ENCODE data around the gene RYK.
A peak's percentile ranks its signal among the peaks of the same experiment; 100 is the strongest.
"Not testable (repeated sequence)": the region's sequence is repeated elsewhere in the genome, so short reads cannot be mapped to it uniquely, and the experiment has no call there.

RYK gene

DNA sequence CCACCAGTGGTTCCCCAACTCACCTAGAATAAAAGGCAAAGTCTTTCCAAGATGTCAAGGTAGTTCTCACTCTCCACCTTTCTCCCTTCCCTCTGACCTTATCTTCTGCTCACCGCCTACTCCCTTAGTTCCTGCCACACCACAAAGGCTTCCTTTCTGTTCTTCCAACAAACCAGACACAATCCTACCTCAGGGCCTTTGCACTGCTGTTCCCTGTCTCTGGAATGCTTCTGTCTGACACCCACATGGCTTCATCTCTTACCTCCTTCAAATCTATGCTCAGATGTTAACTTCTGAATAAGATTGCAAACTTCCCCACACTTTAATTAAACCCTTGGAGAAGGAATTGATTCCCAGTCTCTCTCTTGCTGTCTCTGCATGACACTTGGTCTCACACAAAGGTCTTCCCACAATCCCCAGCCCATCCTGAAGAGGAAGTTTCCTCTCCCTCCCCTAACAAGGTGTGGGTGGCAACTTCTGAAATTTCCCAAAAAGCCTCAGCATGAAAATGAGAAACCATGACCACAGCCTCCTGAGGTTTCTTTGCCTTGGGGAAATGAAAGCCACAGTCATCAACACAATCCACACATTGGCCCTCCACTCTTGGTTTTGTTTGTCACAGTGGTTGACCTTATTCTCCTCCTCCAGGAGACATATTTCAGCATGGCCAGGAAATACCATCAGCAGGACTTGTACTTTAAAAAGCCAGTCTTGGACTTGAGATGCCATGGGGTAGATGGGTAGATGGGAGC lies 3.0 kb upstream of the RYK start:
- no peak for DNase-seq

DNA sequence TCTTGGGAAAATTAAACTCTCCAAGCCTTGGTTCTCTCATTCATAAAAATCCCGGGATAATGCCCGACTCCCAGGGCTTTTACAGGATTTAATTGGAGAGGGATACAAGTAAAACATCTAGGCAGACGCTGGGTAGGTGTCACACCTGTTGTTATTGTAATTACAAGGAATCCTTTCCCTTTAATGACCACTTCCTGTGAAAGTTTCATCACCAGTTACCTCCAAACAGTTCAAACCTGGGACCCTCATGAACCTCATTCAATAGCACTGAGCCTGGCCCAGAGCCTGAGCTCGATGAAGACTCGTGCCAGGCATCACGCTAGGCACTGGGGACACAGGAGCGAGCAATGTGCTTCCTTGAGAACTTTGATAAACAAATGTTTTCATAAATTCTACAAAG lies 2.1 kb upstream of the RYK start:
- DNase-seq: no peak

DNA sequence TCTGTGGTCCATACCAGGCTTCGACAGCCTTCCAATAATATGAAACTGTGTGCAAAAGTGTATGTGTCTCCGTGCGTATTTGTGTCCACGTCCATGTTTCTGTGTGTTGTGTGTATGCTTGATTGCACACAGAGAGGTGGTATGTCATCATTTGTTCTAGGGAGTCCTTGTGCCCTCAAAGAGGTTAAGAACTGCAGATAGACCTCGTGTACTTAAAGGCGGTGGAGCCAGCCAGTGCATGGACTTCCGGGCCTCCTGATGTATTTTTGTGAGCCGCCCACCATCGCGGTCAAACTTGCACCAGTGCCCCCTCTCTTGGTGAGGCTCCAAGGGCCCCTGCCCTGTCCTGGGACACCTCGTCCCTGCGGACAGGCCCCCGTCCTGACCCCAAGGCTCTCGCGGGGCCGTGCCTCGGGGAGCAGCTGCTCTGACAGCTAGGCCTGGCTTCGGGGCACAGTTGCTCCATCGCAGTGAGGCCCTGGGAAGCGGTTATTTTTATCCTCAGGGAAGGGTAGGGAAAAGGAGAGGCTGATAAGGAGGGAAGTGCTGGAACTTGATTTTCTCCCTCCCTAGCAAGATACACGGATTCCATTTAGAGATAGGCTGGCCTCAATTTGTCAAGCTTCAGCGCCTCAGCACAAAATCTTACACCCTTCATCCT lies 1.2 kb upstream of the RYK start:
- no peak for DNase-seq

DNA sequence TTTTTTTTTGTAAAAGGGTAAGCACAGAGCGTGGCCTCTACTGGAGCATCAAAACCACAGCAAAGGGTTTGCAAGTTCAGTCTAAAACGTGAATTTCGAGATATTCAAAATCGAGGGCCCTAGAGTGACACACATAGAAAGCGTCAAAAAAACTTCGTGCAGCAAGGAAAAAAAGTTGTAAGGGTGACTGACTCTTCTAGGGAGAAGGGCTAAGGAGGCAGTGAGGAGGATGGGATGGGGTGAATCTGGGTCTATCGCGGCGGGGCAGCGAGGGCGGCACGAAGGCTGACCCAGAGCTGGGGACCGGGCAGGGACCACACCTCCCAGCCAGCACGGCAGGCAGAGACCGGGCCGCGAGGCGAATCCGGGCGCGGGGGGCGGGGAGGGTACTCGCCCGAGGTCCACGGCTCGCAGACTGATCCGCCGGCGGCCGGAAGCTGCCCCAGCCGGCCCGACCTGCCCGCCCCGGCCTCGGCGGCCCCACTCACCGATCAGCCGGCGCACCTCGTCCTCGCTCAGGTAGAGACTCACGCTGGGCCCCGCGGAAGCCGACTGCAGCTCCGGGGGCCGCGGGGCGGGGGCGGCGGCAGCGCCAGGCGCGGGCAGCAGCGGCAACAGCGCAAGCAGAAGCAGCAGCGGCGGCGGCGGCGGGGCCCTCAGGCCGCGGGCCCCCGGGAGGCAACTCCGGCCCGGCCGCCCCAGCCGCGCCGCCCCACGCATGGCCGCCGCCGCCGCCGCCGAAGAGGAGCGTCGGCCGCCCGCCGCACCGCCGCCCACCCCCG lies 533 bp downstream of the RYK start:
- DNase-seq: peak; percentile 18 to 62 (median 46)

DNA sequence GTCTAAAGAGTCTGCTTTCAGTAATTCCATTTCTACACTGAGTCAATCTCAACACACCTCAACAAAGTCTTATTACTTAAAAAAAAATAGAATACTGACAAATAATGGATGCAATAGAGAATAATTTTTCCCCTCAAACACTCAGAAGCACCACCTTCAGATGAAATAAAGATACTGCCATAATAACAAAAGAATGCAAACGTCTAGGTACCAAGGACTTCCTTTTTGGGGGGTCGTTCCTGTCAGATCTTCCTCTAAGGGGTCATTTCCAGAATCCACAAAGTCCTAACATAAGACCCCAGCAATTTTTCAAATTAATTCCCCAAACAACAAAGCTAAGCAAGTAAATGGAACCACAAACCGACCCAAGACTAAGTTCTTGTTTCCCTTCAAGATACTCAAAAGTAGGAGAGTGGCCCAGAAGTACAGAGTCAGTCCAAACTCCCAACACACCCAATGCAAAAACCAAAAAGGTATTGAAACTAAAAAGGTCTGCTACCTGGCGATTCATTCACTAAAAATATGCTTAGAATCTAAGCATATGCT lies 1.3 kb downstream of the RYK start:
- no peak for DNase-seq

DNA sequence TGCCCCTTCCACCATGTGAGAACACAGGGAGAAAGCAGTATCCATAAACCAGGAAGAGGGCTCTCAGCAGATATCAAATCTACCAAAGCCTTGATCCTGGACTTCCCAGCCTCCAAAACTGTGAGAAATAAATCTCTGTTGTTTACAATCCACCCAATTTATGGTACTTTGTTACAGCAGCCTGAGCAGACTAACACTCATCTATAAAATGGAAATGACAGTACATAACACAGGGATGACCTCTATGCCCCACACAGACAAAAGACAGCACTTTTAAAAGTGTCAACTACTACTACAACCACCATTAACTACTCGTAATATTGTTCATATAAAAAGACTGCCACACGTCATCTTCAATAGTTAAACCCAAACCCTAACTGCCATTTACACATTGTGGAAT lies 5.7 kb downstream of the RYK start:
- no peak for DNase-seq

DNA sequence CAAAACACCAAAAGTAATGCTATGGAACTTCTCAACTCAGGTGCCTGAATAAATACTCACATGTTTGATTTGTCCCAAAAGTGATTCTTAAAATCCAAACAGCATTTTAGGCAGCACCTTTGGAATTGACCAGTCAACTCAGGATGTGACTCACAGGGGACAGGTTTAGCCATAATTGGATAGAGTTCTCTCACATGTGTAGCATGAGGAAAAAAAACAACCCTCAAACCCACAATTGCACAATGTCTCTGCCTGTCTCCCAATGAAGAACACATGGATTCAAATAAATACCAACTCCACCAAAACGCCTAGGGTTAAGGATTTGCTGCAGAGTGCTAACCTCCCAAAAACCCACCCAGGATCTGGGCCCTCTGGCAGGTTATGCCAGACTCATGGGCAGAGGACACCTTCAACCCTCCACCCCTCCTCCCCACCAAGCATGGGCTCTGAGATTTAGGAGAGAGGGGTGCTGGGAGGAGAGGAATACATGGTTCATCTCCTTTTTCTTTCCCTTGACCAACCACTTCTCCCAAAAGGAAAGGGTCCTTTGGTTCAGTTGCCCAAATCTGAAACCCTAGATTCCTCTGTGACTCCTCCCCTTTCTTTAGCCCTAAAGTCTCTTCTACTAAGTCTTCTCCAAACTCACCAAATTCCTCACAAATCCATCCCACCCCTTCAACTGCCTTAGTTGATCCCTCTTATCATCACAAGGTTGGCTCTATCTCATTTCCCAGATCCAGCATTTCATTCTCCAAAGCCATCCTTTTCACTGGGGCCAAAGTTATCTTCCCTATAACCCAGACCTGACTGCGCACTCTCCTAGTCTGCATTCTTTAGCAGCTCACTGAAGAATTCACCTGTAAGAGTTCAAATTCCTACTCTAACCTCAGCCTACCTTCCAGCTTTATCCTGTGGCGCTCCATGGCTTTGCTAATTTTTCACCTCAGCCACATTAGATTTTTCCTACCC lies 7.7 kb downstream of the RYK start:
- DNase-seq: no peak

DNA sequence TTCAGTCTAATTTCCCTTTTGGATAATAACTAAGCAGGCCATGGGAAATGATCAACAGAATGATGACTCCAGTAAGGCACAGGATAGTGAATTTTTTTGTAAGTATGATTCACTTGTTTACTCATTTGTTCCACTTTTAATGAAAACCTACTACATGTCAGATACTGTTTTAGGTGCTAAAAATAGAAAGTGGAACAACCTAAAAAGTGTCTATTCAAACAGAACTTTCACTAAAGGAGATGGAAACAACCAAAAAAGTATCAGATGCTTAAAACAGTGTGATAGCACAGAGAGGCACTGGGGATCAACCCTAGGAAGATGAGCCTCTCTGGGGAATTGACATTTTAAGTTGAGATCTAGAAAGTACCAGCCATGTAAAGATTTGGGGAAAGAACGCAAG lies 11.1 kb downstream of the RYK start:
- no peak for DNase-seq

DNA sequence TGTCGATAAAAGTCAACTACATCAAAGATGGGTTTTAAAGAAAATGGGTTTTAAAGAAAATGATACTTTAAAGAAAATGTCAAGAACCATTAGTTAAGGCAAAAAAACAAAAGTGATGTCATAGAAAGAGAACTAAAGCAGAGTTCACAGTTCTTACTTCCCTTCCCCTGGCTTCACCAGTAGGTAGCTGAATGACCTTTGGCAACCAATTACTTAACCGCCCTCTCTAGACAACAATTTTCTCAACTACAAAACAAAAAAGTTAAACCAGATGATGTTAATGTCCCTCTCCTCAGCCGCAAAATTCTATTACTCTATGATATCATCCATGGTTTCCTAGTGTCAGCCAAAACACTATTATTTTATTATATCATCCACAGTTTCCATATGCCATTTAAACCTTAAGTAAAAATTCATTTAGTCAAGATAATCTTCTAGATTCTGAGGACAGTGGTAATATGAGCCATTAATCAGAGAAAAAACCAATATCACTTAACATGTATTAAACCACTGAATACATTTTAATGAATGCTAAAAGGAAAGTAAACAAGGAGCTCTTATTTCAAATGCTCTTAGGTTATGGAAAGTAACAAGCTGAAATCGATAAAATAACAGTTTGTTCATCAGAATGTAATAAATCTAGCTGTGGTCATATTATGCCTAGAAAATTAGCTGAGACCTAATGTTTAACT lies 13.1 kb downstream of the RYK start:
- no peak for DNase-seq

DNA sequence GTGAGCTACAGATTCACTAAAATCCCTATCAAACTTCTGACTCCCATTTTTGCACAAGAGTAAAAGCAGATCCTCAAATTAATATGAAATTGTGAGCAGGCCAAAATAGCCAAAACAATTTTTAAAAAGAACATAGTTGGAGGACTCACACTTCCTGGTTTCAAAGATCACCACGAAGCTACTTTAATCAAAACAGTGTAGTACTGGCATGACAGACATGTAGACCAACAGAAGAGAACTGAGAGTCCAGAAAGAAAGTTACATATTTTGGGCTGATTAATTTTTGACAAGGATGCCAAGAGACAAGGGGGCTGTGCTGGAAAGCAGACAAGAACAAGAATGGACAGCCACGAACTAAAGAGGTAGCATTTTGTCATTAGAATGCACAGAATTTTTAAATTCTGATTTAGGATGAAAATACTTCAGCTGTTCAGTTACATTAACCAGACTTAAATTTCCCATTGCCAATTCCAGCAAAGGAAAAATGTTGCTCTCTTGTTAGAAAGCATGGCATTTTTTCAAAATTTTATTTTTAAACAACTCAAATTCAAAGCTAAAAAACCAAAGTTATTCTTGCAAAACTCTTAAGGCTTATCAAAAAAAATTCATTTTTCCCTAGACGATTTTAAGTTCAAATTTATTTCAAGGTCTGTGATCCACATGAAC lies 14.0 kb downstream of the RYK start:
- no peak for DNase-seq

DNA sequence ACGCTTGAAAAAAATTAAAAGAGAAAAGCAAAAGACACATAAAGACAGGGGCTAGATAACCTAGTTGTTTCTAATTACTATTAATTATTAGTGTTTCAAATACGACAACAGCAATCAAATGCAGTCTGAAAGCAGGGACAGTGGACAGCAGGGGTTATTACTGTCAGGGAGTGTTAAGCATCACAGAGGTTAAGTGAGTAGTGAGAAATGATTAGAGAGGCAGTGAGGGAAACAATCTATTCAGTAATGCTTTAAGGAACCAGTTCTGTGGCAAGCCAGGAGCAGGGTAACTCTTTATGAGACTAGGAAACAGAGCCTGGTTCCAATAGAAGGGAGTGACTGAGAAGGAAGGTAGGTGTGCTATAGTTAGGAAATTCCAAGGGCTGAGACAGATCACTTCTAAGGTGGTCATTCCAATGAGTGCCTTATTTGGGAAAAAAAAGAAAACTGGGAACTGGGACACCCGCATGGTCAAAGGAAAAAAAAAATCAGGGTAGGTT lies 15.0 kb downstream of the RYK start:
- no peak for DNase-seq

DNA sequence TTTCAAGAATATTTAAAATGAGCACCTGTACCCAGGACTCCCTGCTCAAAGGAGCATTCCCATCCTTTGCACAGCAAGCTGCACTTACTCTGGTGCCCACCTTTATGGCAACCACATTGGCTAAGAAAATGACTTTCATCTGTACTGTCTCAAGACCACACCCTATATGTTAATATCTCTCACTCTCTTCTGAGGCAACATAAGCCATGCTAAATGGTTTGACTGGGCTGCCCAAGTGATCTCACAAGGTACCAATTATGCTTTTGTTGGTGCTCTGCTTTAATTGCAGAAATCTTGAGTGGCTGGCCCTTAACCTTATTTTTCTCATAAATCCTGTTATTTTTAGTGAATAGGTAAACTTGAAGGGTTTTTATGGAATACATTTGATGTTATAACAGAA lies 17.7 kb downstream of the RYK start:
- DNase-seq: no peak

DNA sequence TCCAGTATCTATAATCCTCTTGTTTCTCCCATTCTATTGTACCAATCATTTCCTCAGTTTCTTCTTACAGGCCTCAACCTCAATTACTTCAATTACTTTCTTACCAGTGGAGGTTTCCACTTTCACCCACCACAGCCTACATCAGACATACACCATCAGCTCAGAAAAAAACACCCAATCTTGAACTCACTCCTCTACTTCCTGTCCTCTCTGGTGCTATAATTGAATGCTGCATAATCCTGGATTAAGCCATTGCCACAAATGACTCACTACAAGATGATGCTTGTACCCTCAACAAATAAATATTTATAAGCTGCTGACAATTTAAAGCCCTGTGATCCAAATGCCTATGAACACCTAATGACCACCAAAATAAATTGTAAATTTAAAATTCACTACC lies 18.5 kb downstream of the RYK start:
- DNase-seq: no peak

DNA sequence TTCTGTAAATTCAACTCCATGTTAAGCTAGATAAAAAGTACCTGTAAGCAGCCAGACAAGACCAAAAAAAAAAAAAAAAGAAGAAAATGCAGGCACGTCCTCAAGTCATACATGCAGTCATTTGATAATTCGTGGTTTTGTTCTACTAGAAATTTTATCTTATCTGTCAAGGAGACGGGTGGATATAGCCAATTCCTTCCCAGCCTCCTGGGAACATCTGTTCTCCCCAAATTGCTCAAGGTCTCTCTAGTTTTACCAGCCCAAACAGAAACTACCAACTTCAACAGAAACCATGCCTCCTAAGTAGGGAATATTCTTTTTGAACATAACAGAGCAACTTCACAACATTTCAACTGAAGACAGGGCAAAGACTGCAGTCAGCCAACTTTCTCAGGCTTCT lies 19.5 kb downstream of the RYK start:
- no peak for DNase-seq

DNA sequence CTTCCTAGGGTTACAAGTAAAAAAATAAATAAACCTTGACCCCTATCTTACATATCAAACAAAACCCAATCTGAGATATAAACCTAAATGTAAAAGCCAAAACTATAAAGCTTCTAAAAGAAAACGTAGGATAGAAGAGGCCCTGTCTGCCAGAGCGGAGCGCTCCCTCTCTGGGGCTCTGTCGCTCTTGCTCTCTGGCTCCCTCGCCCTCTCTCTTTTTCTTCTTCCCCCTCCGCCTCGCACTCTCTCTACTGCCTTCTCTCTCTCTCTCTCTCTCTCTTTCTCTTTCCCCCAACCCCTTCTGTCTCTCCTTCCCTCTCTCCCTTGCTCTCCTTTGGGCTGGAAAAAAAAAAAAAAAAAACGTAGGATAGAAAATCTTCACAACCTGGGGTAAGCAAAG lies 21.6 kb downstream of the RYK start:
- DNase-seq: no peak

DNA sequence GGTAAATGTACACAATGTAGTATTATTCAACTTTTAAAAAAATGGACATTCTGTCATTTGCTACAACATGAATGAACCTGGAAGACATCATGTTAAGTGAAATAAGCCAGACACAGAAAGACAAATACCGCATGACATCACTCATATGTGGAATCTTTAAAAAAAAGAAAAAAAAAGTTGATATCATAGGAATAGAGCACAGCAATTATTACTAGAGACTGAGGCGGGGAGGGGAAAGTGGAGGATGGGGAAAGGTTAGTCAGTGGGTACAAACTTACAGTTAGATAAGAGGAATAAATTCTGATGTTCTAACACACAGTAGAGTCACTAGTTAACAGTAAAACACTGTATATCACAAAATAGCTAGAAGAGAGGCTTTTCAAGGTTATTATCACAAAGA lies 22.2 kb downstream of the RYK start:
- DNase-seq: no peak

DNA sequence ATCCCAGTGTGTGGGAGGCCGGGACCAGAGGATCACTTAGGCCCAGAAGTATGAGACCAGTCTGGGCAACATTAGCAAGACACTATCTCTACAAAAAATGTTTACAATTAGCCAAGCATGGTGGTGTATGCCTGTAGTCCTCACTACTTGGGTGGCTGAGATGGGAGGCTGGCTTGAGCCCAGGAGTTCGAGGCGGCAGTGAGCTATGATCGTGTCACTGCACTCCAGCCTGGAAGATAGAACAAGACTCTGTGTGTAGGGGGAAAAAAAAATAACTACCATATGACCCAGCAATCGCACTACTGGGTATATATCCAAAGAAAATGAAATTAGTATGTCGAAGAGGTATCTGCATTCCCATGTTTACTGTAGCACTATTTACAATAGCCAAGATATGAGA lies 22.6 kb downstream of the RYK start:
- no peak for DNase-seq

DNA sequence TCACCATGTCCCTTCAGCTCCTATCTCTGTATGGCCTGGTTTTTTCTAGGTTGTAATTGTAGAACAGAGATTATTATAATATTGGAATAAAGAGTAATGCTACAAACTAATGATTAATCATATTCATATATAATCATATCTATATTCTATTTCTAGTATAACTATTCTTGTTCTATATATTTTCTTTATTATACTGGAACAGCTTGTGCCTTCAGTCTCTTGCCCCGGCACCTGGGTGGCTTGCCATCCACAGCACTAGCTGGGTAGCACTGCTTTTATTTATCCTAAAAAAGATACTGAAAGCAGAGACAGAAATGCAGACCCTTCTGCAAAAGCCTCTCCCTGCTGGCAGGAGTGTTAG lies 25.9 kb downstream of the RYK start:
- not testable (repeated sequence) for DNase-seq

DNA sequence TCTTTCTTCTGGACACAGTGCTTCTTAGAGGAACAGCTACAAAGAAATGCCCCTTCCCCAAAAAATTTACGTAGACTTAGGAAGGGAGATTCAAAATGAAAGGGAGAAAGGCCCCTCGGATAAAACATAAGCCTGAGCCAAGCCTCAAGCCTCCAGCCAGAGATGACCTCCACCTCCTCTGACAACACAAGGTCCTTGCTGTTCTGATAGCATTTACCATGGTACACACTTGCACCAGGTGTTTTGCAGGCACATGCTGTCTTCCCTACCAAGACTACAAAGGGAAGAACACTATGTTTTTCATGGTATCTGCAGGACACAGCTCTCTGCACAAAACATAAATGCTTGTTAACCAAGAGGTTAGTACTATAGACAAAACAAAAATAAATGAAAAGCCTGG lies 27.8 kb downstream of the RYK start:
- DNase-seq: no peak

DNA sequence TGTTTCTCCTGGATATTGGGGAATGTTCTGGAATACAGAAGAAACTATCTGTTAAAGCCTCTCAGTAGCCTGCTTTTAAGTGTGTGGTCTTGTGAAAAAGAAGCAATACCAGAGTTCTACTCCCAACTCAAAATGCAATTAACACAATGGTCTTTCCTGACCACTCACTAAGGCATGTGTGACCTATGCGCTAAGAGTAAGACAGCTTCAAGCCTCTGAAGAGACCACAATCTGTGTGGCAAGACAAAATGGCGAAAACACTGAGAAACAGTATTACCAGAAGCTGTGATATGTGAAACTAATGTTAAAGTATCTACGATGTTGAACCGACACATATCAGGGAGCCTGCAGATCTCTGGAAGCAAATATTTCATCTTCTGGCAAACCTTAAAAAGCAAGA lies 33.8 kb downstream of the RYK start:
- DNase-seq: no peak

DNA sequence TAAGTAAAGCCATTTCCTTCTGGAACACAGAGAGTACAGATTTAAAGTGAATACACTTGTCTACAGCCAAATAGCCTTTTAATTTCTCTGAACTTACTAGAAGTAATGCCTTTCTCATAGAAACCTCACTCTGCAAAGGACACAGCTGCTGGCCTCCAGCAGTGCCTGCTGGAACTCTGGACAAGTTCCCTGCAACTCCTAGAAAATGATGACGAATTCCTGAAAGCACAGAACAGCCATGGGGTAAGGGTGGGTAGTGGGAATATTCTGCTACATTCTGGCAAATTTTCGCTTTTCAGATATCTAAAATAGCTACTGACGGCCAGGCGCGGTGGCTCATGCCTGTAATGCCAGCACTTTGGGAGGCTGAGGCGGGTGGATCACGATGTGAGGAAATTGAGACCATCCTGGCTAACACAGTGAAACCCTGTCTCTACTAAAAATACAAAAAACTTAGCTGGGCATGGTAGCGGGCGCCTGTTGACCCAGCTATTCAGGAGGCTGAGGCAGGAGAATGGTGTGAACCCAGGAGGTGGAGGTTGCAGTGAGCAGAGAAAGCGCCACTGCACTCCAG lies 34.4 kb downstream of the RYK start:
- no peak for DNase-seq

All from stimulated activated naive CD4-positive, alpha-beta T cell (primary cell).